ENCODE results near the gene GPC6.

GRCh38 chr13:93397619-93398018 is 171.0 kb downstream of the GPC6 start:
- TF ChIP-seq CTCF (IDR thresholded peaks at IDR 0.05 in 8 of 11, conservative IDR thresholded peaks at IDR 0.05 in 3 of 11), result no peak
- no peak for TF ChIP-seq POLR2AphosphoS5 (IDR thresholded peaks at IDR 0.05)
- TF ChIP-seq POLR2A (IDR thresholded peaks at IDR 0.05), result no peak
